Right ventricle myocardium inferior (tissue), 1 donor: ENCODE results near the gene SULT1A2. TPM values are rescaled to one million over a fixed set of nuclear protein-coding genes. Genes with fewer than 3 reads are reported as not detected.
"Not testable (repeated sequence)": the region's sequence is repeated elsewhere in the genome, so short reads cannot be mapped to it uniquely, and the experiment has no call there.

Experiments used
- ATAC-seq: fragments of 200-7000 bp; cut with Tn5 transposase; one replicate; pipeline ENCODE4 v1.9.1; 2020; ENCODE audit warnings: mild to moderate bottlenecking, moderate library complexity
- DNase-seq: peaks from one replicate; pipeline ENCODE4 v3.0.0; 2021; ENCODE audit errors: missing footprints
- intact Hi-C: fragments of 100-400 bp; cut with DNase I; formaldehyde crosslinking; loops from one replicate; pipeline ENCODE4 v1.11.0; 2022
- total RNA-seq: library from RNA; stranded (reverse); fragmentation: NEBNext Ultra II Directional; extraction: Animal tissue kit (Norgen Biotek cat#: 25700); gene quantifications from one replicate; pipeline ENCODE4 v1.2.1, GENCODE V29; 2021
- donor health status: DM: no; HTN: yes; CAD: no; lungs with severe emphysema.

Gene SULT1A2
- total RNA-seq, 1 donor from 2014 or later, result 1.8 TPM

GRCh38 chr16:28597692-28598261, 927 bp upstream of the SULT1A2 start:
- no peak for DNase-seq
- intact Hi-C loops, result no loop called here
- no peak for ATAC-seq

- ATAC-seq, result no peak
- intact Hi-C loops, result no loop called here
- no peak for DNase-seq
These were observed 677 bp downstream of the SULT1A2 start for GRCh38 chr16:28596115-28596630.

GRCh38 chr16:28595451-28595850, 1.4 kb downstream of the SULT1A2 start:
- ATAC-seq, intact Hi-C loops, DNase-seq: not testable (repeated sequence)

- ATAC-seq, result no peak
- intact Hi-C loops, result no loop called here
- DNase-seq, result no peak
These were observed 3.8 kb downstream of the SULT1A2 start for GRCh38 chr16:28592979-28593553.

- ATAC-seq (no peak), DNase-seq (no peak)
- intact Hi-C loops, result no loop called here
These were observed 4.3 kb downstream of the SULT1A2 start for GRCh38 chr16:28592511-28592910.

- ATAC-seq, result no peak
These were observed 5.5 kb downstream of the SULT1A2 start for GRCh38 chr16:28591355-28591754.

GRCh38 chr16:28590384-28591340, 6.2 kb downstream of the SULT1A2 start:
- intact Hi-C loops, result no loop called here
- DNase-seq (no peak), ATAC-seq (no peak)

More at GRCh38 chr16:28591355-28591754, 5.5 kb downstream of the SULT1A2 start:
- no peak for DNase-seq
- intact Hi-C loops, result no loop called here

- no peak for ATAC-seq
These were observed 6.9 kb downstream of the SULT1A2 start for GRCh38 chr16:28589930-28590329.

GRCh38 chr16:28589069-28589468, 7.8 kb downstream of the SULT1A2 start:
- ATAC-seq (no peak), DNase-seq (no peak)
- intact Hi-C loops, result no loop called here

More at GRCh38 chr16:28589930-28590329, 6.9 kb downstream of the SULT1A2 start:
- peak; percentile 49 for DNase-seq
- intact Hi-C loops, result no loop called here

- intact Hi-C loops, result no loop called here
- DNase-seq (no peak), ATAC-seq (no peak)
These were observed 9.5 kb downstream of the SULT1A2 start for GRCh38 chr16:28587386-28587785.

- no peak for ATAC-seq
- intact Hi-C loops, result no loop called here
- DNase-seq, result no peak
These were observed 10.4 kb downstream of the SULT1A2 start for GRCh38 chr16:28586466-28586865.

- DNase-seq (no peak), ATAC-seq (no peak)
- intact Hi-C loops, result no loop called here
These were observed 11.2 kb downstream of the SULT1A2 start for GRCh38 chr16:28585674-28586073.

- intact Hi-C loops, result no loop called here
- no peak for ATAC-seq
- DNase-seq, result no peak
These were observed 16.0 kb downstream of the SULT1A2 start for GRCh38 chr16:28580726-28581315.

GRCh38 chr16:28575446-28576109, 21.3 kb downstream of the SULT1A2 start:
- ATAC-seq (no peak), DNase-seq (no peak)
- intact Hi-C loops, result no loop called here

- DNase-seq, result no peak
- intact Hi-C loops, result no loop called here
These were observed 21.9 kb downstream of the SULT1A2 start for GRCh38 chr16:28574925-28575324.

GRCh38 chr16:28573738-28574718, 22.8 kb downstream of the SULT1A2 start:
- ATAC-seq, result no peak
- intact Hi-C loops, result no loop called here

More at GRCh38 chr16:28574925-28575324, 21.9 kb downstream of the SULT1A2 start:
- no peak for ATAC-seq

GRCh38 chr16:28572696-28573510, 23.9 kb downstream of the SULT1A2 start:
- peak; percentile 71 for DNase-seq
- intact Hi-C loops, result no loop called here
- ATAC-seq, result peak; percentile 92

More at GRCh38 chr16:28573738-28574718, 22.8 kb downstream of the SULT1A2 start:
- no peak for DNase-seq
